ENCODE measurements around the gene PAPSS1.

GRCh38 chr4:107719207-107719921 lies 670 bp downstream of the PAPSS1 start:
- TF ChIP-seq CTCF (conservative IDR thresholded peaks at IDR 0.05; ENCODE audit: low read length) (no peak), EZH2phosphoT487 (IDR thresholded peaks at IDR 0.05; ENCODE audit: borderline replicate concordance) (no peak)

Data from Loucy (cell line).